SK-N-SH treated with all-trans-retinoic acid at 6 μM for 48 hours (cell line): ENCODE measurements around the gene CGB2.
"Not testable (repeated sequence)": the region's sequence is repeated elsewhere in the genome, so short reads cannot be mapped to it uniquely, and the experiment has no call there.

Experiments used
- BACH2 ChIP-seq: fragments of 250-450 bp; sonication (Bioruptor Pico); IDR thresholded peaks from 2 replicates; pipeline ENCODE4 v1.9.0; 2021; ENCODE audit warnings: mild to moderate bottlenecking, borderline replicate concordance
- RARB ChIP-seq: fragments of 250-450 bp; sonication (Bioruptor Pico); IDR thresholded peaks from 2 replicates; pipeline ENCODE4 v1.8.0; 2021; ENCODE audit warnings: mild to moderate bottlenecking, moderate library complexity
- TCF4 ChIP-seq: fragments of 250-450 bp; sonication (Bioruptor Pico); IDR thresholded peaks from 2 replicates; pipeline ENCODE4 v1.8.0; 2021; ENCODE audit warnings: mild to moderate bottlenecking, moderate library complexity, borderline replicate concordance
- ZFP30 ChIP-seq: fragments of 450-650 bp; formaldehyde crosslinking; IDR thresholded peaks from 2 replicates; pipeline ENCODE4 v1.5.0; 2022; ENCODE audit warnings: mild to moderate bottlenecking, moderate library complexity
- ZNF70 ChIP-seq: fragments of 450-650 bp; formaldehyde crosslinking; IDR thresholded peaks from 2 replicates; pipeline ENCODE4 v1.5.0; 2020; ENCODE audit warnings: mild to moderate bottlenecking, moderate library complexity
- TF ChIP-seq, protein P1 (sequence below): fragments of 250-450 bp; sonication (Bioruptor Pico); IDR thresholded peaks from 2 replicates; pipeline ENCODE4 v1.5.0; 2020; ENCODE audit warnings: mild to moderate bottlenecking, moderate library complexity

DNA sequence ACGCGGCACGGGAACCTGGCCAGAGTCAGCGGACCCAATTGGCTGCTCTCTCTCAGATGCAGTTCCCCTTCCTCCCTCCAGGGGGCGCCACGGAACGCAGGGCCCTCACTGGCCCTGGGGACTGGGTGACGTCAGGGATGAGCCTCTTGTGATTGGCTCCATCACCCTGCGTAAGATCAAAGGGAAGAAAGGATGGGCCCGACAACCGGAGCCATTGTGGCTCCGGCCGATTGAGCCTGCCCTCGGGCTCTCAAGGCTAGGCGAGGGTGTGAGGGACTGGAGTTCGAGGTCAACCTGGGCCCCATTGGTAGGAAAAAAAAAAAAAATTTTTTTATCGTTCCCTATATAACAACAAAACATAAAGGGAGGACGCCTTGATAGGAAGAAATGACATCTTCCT is 5.1 kb downstream of the CGB2 start, which contains the start of gene CGB1:
- TF ChIP-seq ZFP30 (CRISPR knock-in tag); TCF4 (CRISPR knock-in tag); BACH2 (CRISPR knock-in tag); ZNF70 (CRISPR knock-in tag); RARB: not testable (repeated sequence)
- TF ChIP-seq, protein P1, sequence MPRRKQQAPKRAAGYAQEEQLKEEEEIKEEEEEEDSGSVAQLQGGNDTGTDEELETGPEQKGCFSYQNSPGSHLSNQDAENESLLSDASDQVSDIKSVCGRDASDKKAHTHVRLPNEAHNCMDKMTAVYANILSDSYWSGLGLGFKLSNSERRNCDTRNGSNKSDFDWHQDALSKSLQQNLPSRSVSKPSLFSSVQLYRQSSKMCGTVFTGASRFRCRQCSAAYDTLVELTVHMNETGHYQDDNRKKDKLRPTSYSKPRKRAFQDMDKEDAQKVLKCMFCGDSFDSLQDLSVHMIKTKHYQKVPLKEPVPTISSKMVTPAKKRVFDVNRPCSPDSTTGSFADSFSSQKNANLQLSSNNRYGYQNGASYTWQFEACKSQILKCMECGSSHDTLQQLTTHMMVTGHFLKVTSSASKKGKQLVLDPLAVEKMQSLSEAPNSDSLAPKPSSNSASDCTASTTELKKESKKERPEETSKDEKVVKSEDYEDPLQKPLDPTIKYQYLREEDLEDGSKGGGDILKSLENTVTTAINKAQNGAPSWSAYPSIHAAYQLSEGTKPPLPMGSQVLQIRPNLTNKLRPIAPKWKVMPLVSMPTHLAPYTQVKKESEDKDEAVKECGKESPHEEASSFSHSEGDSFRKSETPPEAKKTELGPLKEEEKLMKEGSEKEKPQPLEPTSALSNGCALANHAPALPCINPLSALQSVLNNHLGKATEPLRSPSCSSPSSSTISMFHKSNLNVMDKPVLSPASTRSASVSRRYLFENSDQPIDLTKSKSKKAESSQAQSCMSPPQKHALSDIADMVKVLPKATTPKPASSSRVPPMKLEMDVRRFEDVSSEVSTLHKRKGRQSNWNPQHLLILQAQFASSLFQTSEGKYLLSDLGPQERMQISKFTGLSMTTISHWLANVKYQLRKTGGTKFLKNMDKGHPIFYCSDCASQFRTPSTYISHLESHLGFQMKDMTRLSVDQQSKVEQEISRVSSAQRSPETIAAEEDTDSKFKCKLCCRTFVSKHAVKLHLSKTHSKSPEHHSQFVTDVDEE (CRISPR knock-in tag) = not testable (repeated sequence)
